Tibial nerve (tissue), 4 donors: ENCODE results near the gene RAI14.

Experiments
- CTCF ChIP-seq, 5 experiments: fragments of 200-600 bp in 3 of 5; fragments of 450-650 bp in 2 of 5; sonication (generic) in 3 of 5; IDR thresholded peaks; one replicate each; pipeline ENCODE4 v1.5.1; 2016 to 2019; ENCODE audit warnings: antibody characterized with exemption in 5 of 5, mild to moderate bottlenecking in 3 of 5, moderate library complexity in 2 of 5
- EP300 ChIP-seq, 2 donors: sonication (generic); formaldehyde crosslinking; IDR thresholded peaks; one replicate each; pipeline ENCODE4 v1.6.1; 2017; ENCODE audit warnings: antibody characterized with exemption in 2 of 2, mild to moderate bottlenecking in 1 of 2
- POLR2A ChIP-seq, 2 donors: fragments of 450-650 bp; IDR thresholded peaks; one replicate each; pipeline ENCODE4 v1.6.1; 2017; ENCODE audit warnings: antibody characterized with exemption in 2 of 2, mild to moderate bottlenecking in 2 of 2, moderate library complexity in 2 of 2

- no peak for TF ChIP-seq EP300 (IDR thresholded peaks at IDR 0.05)
- TF ChIP-seq CTCF (IDR thresholded peaks at IDR 0.05) = no peak
- no peak for TF ChIP-seq POLR2A (IDR thresholded peaks at IDR 0.05)
Measured at GRCh38 chr5:34843497-34843896, 187.4 kb downstream of the RAI14 start.
